Osteoblast (primary cell): ENCODE data around the gene POFUT1. TPM values are rescaled to one million over a fixed set of nuclear protein-coding genes. Genes with fewer than 3 reads are reported as not detected.

Experiments used
- DNase-seq: peaks from one replicate; pipeline ENCODE4 v3.0.0; 2011; ENCODE audit warnings: low spot score, mixed read lengths; ENCODE audit not compliant: insufficient read length; ENCODE audit errors: missing footprints
- H2AFZ ChIP-seq: 2 replicates; pipeline ENCODE4 v1.6.0; 2011; ENCODE audit warnings: mild to moderate bottlenecking, low read length
- H3K27ac ChIP-seq: 2 replicates; pipeline ENCODE4 v1.5.1; 2011; ENCODE audit warnings: mild to moderate bottlenecking, low read depth, low read length, moderate library complexity
- H3K27me3 ChIP-seq: 2 replicates; pipeline ENCODE4 v1.6.0; 2012; ENCODE audit warnings: mild to moderate bottlenecking, control low read depth, inconsistent platforms, low read length, moderate library complexity; ENCODE audit not compliant: insufficient read depth
- H3K36me3 ChIP-seq: 2 replicates; pipeline ENCODE4 v1.5.1; 2011; ENCODE audit warnings: mild to moderate bottlenecking, low read length, control low read depth, moderate library complexity; ENCODE audit not compliant: insufficient read depth
- H3K4me1 ChIP-seq: 2 replicates; pipeline ENCODE4 v1.5.1; 2011; ENCODE audit warnings: mild to moderate bottlenecking, low read length, control low read depth, moderate library complexity; ENCODE audit not compliant: insufficient read depth
- H3K4me2 ChIP-seq: 2 replicates; pipeline ENCODE4 v1.6.0; 2011; ENCODE audit warnings: mild to moderate bottlenecking, low read length; ENCODE audit not compliant: insufficient read depth
- H3K4me3 ChIP-seq: fragments of 200-600 bp; sonication (generic); 3 replicates; pipeline ENCODE4 v1.5.1; 2012; ENCODE audit warnings: mild to moderate bottlenecking, low read length, inconsistent platforms; ENCODE audit not compliant: insufficient read depth
- H3K79me2 ChIP-seq: 2 replicates; pipeline ENCODE4 v1.6.0; 2012; ENCODE audit warnings: mild to moderate bottlenecking, low read length, control low read depth, inconsistent platforms; ENCODE audit not compliant: insufficient read depth
- H3K9me3 ChIP-seq: 2 replicates; pipeline ENCODE4 v1.5.1; 2011; ENCODE audit warnings: low read depth, low read length, control low read depth
- H4K20me1 ChIP-seq: 2 replicates; pipeline ENCODE4 v1.6.0; 2012; ENCODE audit warnings: mild to moderate bottlenecking, low read length, control low read depth; ENCODE audit not compliant: insufficient read depth
- total RNA-seq: library from RNA; depleted of rRNA; stranded (reverse); fragments of >200 nt; gene quantifications from 2 replicates; pipeline ENCODE4 v1.2.3, GENCODE V29; 2012
- TF ChIP-seq, protein P1 (sequence below): IDR thresholded peaks from 2 replicates; pipeline ENCODE4 v1.5.1; 2011; ENCODE audit warnings: mild to moderate bottlenecking, low read depth, low read length, moderate library complexity; ENCODE audit errors: extremely low read depth

The POFUT1 gene
- 40.9 and 43.0 TPM in 2 replicates for total RNA-seq

DNA sequence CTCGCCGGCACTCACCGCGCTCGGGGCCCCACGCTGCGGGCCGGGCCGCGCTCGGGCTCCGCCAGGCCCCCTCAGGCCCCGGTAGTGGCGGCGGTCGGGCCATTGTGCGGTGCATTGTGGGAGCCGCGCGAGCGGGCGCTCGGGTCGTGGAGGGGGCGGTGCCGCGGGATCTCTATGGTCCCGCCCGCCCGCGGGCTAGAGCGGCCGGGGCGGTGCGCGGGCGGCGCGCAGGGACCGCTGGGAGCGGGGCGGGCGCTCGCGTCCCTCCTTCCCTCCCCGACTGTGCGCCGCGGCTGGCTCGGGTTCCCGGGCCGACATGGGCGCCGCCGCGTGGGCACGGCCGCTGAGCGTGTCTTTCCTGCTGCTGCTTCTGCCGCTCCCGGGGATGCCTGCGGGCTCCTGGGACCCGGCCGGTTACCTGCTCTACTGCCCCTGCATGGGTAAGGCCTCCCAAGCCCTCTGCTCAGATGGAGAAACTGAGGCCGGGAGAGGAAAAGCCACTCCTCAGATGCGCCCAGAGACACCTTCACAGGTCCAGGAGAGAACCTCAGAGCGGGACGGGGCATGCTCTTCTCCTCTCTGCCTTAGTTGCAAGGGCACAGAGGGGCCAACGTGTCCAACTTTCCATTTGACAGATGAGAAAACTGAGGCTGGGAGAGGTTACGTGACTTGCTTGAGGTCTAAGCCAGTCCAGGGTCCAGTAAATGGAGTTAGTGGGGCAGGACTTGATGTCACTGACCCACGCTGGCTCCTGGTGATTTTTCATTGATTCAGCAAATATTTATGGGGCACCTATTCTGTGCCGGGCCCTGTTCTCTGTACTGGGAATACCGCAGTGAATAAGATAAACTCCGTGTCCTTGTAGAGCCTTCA lies at the start of gene POFUT1, which contains the start of gene PLAGL2:
Gene POFUT1 (plus strand): TSS at position 255 of the 873 bp plus-strand sequence. CDS start 62 bp downstream, at position 317.
Gene PLAGL2 (minus strand): TSS at position 118 of the 873 bp plus-strand sequence. CDS start 5,565 bp downstream, outside the sequence.
- TF ChIP-seq, protein P1, sequence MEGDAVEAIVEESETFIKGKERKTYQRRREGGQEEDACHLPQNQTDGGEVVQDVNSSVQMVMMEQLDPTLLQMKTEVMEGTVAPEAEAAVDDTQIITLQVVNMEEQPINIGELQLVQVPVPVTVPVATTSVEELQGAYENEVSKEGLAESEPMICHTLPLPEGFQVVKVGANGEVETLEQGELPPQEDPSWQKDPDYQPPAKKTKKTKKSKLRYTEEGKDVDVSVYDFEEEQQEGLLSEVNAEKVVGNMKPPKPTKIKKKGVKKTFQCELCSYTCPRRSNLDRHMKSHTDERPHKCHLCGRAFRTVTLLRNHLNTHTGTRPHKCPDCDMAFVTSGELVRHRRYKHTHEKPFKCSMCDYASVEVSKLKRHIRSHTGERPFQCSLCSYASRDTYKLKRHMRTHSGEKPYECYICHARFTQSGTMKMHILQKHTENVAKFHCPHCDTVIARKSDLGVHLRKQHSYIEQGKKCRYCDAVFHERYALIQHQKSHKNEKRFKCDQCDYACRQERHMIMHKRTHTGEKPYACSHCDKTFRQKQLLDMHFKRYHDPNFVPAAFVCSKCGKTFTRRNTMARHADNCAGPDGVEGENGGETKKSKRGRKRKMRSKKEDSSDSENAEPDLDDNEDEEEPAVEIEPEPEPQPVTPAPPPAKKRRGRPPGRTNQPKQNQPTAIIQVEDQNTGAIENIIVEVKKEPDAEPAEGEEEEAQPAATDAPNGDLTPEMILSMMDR: no peak
- Histone ChIP-seq H3K4me2 (peak within 1 kb of the TSS; percentile 98), H3K27me3 (no peaks in the 10 kb centered on the region), H2AFZ (peak within 1 kb of the TSS; percentile 91), H3K9me3 (no peaks in the 10 kb centered on the region), H3K27ac (peak within 1 kb of the TSS; percentile 79), H3K4me3 (peak within 1 kb of the TSS; percentile 92), H3K36me3 (peaks cover 9% of the 10 kb centered on the region), H3K4me1 (peaks cover 28% of the 10 kb centered on the region), H4K20me1 (peaks cover 16% of the 10 kb centered on the region), H3K79me2 (peaks cover 79% of the 10 kb centered on the region)
- peak; percentile 100 for DNase-seq

DNA sequence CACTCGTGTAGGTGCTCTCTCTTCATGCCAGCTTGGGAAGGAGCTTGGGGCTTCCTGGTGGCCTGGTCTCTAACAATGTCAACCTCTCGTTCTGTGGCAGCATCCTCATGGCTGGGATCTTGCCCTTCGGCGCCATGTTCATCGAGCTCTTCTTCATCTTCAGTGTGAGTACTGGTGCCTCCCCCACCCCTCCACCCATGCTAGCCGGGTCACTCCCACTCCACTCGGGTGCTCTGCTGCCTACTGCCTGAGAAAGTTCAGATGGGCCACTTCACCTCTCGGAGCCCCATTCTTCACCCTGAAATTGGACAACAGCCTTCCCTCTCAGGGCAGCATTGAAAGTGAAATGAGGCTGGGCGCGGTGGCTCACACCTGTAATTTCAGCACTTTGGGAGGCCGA lies 49.3 kb upstream of the POFUT1 start:
- H3K36me3 ChIP-seq: peaks cover 68% of the 10 kb centered on the region
- H3K27ac ChIP-seq: no peak overlapping the region
- H3K79me2 ChIP-seq: no peaks in the 10 kb centered on the region
- H3K4me1 ChIP-seq: peaks cover 12% of the 10 kb centered on the region
- no peak overlapping the region for H2AFZ ChIP-seq
- no peaks in the 10 kb centered on the region for H3K9me3 ChIP-seq
- no peak for DNase-seq
- TF ChIP-seq, protein P1: no peak
- H3K27me3 ChIP-seq: no peaks in the 10 kb centered on the region
- H4K20me1 ChIP-seq: peaks cover 18% of the 10 kb centered on the region
- no peak overlapping the region for H3K4me2 ChIP-seq
- H3K4me3 ChIP-seq: no peak overlapping the region

DNA sequence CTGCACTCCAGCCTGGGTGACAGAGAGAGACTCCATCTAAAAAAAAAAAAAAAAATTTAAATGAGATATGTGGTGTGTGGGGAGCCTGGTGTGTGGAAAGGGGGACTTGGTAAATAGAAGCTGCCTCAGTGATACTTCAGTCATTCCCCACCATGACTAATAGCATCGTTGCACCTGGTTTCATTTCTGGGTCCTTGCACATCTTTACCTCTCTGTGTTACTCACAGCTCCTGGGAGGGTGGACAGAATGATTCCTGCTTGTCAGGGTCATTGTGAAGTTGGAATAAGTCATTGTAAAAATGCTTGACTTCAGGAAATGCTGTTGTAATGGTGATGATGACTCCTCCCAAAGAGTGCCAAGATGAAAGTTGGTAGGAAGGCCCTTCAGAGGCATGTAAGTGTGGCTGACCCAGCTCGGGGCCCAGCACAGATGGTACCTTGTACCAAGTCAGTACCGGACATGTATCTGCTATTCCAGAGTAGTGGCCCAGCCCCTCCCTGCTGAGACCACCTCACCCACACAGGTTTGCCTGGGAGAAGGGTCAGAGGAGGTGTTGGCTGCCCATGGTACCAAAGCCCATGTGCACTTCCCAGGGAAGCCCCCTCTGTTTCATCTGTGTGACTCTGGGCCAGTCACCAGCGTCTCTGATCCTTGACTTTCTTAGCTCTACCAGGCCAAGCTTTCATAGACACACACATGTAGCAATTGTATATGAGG lies 48.6 kb upstream of the POFUT1 start:
- peaks cover 12% of the 10 kb centered on the region for H3K4me1 ChIP-seq
- H3K27me3 ChIP-seq: no peaks in the 10 kb centered on the region
- no peaks in the 10 kb centered on the region for H3K9me3 ChIP-seq
- no peak overlapping the region for H3K27ac ChIP-seq
- H3K4me2 ChIP-seq: no peak overlapping the region
- TF ChIP-seq, protein P1: no peak
- peaks cover 15% of the 10 kb centered on the region for H4K20me1 ChIP-seq
- H3K79me2 ChIP-seq: no peaks in the 10 kb centered on the region
- no peak overlapping the region for H3K4me3 ChIP-seq
- peaks cover 61% of the 10 kb centered on the region for H3K36me3 ChIP-seq
- no peak for DNase-seq
- no peak overlapping the region for H2AFZ ChIP-seq

DNA sequence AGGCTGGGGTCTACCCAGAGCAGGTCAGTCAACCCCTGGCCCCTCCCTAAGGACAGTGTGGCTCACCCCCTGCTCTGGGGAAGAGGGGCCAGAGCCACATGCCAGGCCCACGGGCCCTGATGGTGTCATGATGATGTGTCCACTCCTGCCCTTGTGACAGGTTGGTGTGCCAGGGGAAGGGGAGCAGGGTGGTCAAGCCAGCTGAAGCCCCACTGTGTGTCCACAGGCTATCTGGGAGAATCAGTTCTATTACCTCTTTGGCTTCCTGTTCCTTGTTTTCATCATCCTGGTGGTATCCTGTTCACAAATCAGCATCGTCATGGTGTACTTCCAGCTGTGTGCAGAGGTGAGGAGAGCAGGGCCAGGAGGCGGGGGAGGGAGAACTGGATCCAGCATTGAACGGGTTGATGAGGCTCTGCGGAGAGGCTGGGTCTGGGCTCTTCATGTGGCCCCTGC lies 47.9 kb upstream of the POFUT1 start:
- no peaks in the 10 kb centered on the region for H3K9me3 ChIP-seq
- H3K27ac ChIP-seq: no peak overlapping the region
- TF ChIP-seq, protein P1: no peak
- peaks cover 56% of the 10 kb centered on the region for H3K36me3 ChIP-seq
- no peaks in the 10 kb centered on the region for H3K79me2 ChIP-seq
- peak; percentile 26 for DNase-seq
- no peaks in the 10 kb centered on the region for H3K27me3 ChIP-seq
- no peak overlapping the region for H3K4me2 ChIP-seq
- peaks cover 9% of the 10 kb centered on the region for H3K4me1 ChIP-seq
- H2AFZ ChIP-seq: no peak overlapping the region
- H3K4me3 ChIP-seq: no peak overlapping the region
- peaks cover 12% of the 10 kb centered on the region for H4K20me1 ChIP-seq
